DMS79 (cell line): ENCODE results near the gene FGGY.

Source experiments
- DNase-seq: peaks from one replicate; lab custom pipeline; 2025; lab: John Stamatoyannopoulos, UW

The FGGY gene

GRCh38 chr1:59768792-59769735, 472.2 kb downstream of the FGGY start:
- DNase-seq: no peak

- no peak for DNase-seq
These were observed 472.8 kb downstream of the FGGY start for GRCh38 chr1:59769736-59770095.

- DNase-seq: no peak
These were observed 474.5 kb downstream of the FGGY start for GRCh38 chr1:59771361-59771760.

- no peak for DNase-seq
These were observed 478.6 kb downstream of the FGGY start for GRCh38 chr1:59775480-59775879.

- no peak for DNase-seq
These were observed 480.3 kb downstream of the FGGY start for GRCh38 chr1:59776960-59777852.

GRCh38 chr1:59779949-59780348, 483.1 kb downstream of the FGGY start:
- DNase-seq: no peak

GRCh38 chr1:59788825-59789224, 491.9 kb downstream of the FGGY start:
- DNase-seq: no peak

GRCh38 chr1:59798600-59798999, 501.7 kb downstream of the FGGY start:
- no peak for DNase-seq

GRCh38 chr1:59803458-59804038, 506.7 kb downstream of the FGGY start:
- no peak for DNase-seq

GRCh38 chr1:59804301-59804700, 507.4 kb downstream of the FGGY start:
- no peak for DNase-seq

GRCh38 chr1:59805554-59805953, 508.7 kb downstream of the FGGY start:
- DNase-seq: no peak
